Neural cell (in vitro differentiated cells): ENCODE results near the gene MOV10L1.

Experiments used
- EZH2 ChIP-seq: fragments of 200-600, 300-800 bp; shearing (Covaris generic), sonication (generic); IDR thresholded peaks from 2 replicates; pipeline ENCODE4 v1.6.1; 2014; ENCODE audit warnings: antibody characterized with exemption, low read length, borderline replicate concordance, mild to moderate bottlenecking; ENCODE audit not compliant: insufficient read depth, poor library complexity, severe bottlenecking
- MXI1 ChIP-seq: fragments of 450-650 bp; conservative IDR thresholded peaks from 2 replicates; pipeline ENCODE4 v1.6.1; 2014; ENCODE audit warnings: antibody characterized with exemption, mild to moderate bottlenecking; ENCODE audit not compliant: poor library complexity, severe bottlenecking
- POLR2AphosphoS5 ChIP-seq: IDR thresholded peaks from 2 replicates; pipeline ENCODE4 v1.6.1; 2012
- RAD21 ChIP-seq: fragments of 450-650 bp; conservative IDR thresholded peaks from 2 replicates; pipeline ENCODE4 v1.6.1; 2014; ENCODE audit warnings: antibody characterized with exemption, mild to moderate bottlenecking, moderate library complexity
- TF ChIP-seq, protein P1 (sequence below): fragments of 450-650 bp; IDR thresholded peaks from 2 replicates; pipeline ENCODE4 v1.5.1; 2014; ENCODE audit warnings: antibody characterized with exemption, mild to moderate bottlenecking, moderate library complexity; ENCODE audit not compliant: poor library complexity, severe bottlenecking
- TF ChIP-seq, protein P2 (sequence below): IDR thresholded peaks from 2 replicates; pipeline ENCODE4 v1.6.1; 2012; ENCODE audit warnings: borderline replicate concordance

- TF ChIP-seq, protein P1, sequence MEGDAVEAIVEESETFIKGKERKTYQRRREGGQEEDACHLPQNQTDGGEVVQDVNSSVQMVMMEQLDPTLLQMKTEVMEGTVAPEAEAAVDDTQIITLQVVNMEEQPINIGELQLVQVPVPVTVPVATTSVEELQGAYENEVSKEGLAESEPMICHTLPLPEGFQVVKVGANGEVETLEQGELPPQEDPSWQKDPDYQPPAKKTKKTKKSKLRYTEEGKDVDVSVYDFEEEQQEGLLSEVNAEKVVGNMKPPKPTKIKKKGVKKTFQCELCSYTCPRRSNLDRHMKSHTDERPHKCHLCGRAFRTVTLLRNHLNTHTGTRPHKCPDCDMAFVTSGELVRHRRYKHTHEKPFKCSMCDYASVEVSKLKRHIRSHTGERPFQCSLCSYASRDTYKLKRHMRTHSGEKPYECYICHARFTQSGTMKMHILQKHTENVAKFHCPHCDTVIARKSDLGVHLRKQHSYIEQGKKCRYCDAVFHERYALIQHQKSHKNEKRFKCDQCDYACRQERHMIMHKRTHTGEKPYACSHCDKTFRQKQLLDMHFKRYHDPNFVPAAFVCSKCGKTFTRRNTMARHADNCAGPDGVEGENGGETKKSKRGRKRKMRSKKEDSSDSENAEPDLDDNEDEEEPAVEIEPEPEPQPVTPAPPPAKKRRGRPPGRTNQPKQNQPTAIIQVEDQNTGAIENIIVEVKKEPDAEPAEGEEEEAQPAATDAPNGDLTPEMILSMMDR, result no peak
- TF ChIP-seq, protein P2, sequence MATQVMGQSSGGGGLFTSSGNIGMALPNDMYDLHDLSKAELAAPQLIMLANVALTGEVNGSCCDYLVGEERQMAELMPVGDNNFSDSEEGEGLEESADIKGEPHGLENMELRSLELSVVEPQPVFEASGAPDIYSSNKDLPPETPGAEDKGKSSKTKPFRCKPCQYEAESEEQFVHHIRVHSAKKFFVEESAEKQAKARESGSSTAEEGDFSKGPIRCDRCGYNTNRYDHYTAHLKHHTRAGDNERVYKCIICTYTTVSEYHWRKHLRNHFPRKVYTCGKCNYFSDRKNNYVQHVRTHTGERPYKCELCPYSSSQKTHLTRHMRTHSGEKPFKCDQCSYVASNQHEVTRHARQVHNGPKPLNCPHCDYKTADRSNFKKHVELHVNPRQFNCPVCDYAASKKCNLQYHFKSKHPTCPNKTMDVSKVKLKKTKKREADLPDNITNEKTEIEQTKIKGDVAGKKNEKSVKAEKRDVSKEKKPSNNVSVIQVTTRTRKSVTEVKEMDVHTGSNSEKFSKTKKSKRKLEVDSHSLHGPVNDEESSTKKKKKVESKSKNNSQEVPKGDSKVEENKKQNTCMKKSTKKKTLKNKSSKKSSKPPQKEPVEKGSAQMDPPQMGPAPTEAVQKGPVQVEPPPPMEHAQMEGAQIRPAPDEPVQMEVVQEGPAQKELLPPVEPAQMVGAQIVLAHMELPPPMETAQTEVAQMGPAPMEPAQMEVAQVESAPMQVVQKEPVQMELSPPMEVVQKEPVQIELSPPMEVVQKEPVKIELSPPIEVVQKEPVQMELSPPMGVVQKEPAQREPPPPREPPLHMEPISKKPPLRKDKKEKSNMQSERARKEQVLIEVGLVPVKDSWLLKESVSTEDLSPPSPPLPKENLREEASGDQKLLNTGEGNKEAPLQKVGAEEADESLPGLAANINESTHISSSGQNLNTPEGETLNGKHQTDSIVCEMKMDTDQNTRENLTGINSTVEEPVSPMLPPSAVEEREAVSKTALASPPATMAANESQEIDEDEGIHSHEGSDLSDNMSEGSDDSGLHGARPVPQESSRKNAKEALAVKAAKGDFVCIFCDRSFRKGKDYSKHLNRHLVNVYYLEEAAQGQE, result no peak
- TF ChIP-seq POLR2AphosphoS5 (no peak), MXI1 (no peak), EZH2 (no peak), RAD21 (no peak)
Observed at GRCh38 chr22:50091092-50091768, 1.4 kb downstream of the MOV10L1 start.
